T-helper 17 cell (primary cell): ENCODE measurements around the gene GH2. TPM values are rescaled to one million over a fixed set of nuclear protein-coding genes. Genes with fewer than 3 reads are reported as not detected.

ENCODE experiments used
- ATAC-seq: fragments of 150-1000 bp; cut with Tn5 transposase; 2 replicates; pipeline ENCODE4 v1.10.0; 2021; ENCODE audit warnings: mild to moderate bottlenecking, moderate library complexity
- DNase-seq, 3 donors: peaks; one replicate each; pipeline versions ENCODE4 v3.0.0 to v3.0.0-alpha.2; 2020 to 2021
- H3K9me3 ChIP-seq: one replicate; pipeline ENCODE4 v1.7.0; 2013; ENCODE audit warnings: low read length, mild to moderate bottlenecking; ENCODE audit not compliant: control insufficient read depth, poor library complexity, severe bottlenecking
- H3K27ac Mint-ChIP-seq: one replicate; pipeline ENCODE4 v1.8.0; 2022; ENCODE audit warnings: mild to moderate bottlenecking, moderate library complexity, mixed read lengths
- H3K27me3 Mint-ChIP-seq: one replicate; pipeline ENCODE4 v1.8.0; 2022; ENCODE audit warnings: mixed read lengths
- H3K36me3 Mint-ChIP-seq: one replicate; pipeline ENCODE4 v1.8.0; 2022; ENCODE audit warnings: low read depth, mixed read lengths
- H3K4me1 Mint-ChIP-seq: one replicate; pipeline ENCODE4 v1.8.0; 2022; ENCODE audit warnings: mild to moderate bottlenecking, mixed read lengths
- H3K4me3 Mint-ChIP-seq: one replicate; pipeline ENCODE4 v1.8.0; 2022; ENCODE audit warnings: mild to moderate bottlenecking, moderate library complexity, mixed read lengths
- total RNA-seq, 4 donors: library from RNA in 2 of 4; stranded (reverse) in 2 of 4; gene quantifications; one replicate each; pipeline ENCODE4 v1.2.3 and lab custom pipeline; 2022 to 2026

The GH2 gene
- total RNA-seq, 2 donors from 2014 or later = not detected

DNA sequence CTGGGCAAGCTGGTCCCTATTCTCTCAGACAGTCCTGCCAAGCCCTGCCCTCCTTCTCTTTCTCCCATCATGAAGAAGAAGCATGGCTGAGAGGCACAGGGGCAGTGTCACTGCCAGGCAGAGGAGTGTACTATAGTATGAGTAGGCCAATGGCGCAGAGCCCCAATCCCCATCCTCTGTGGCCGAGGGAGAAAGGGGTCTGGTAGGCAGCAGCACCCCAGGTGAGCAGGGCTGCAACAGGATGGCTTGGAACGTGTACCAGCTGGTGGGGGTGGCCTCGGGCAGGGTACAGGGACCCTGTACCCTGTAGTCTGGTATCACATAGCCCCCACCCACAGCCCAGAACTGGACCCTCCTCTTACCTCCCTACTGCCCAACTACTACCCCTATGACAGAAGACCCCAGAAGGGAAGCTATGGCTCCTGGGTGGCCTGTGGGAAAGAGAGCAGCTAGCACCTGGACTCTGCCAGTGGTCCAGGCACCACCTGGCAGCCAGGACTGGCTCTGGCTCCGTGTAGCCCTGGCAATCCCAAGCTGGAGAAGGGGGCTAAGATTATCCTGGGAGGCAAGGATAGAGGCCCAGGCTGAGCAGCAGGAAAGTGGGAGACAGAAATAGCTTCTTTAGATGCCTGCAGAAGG is 43.7 kb downstream of the GH2 start:
- no peak overlapping the region for H3K4me3 Mint-ChIP-seq
- peaks cover 36% of the 10 kb centered on the region for H3K4me1 Mint-ChIP-seq
- H3K27me3 Mint-ChIP-seq = no peaks in the 10 kb centered on the region
- H3K27ac Mint-ChIP-seq = peak overlapping the region; percentile 86
- H3K9me3 ChIP-seq = no peaks in the 10 kb centered on the region
- DNase-seq (no peak), ATAC-seq (no peak)
- H3K36me3 Mint-ChIP-seq = no peaks in the 10 kb centered on the region

- no peaks in the 10 kb centered on the region for H3K9me3 ChIP-seq
- H3K36me3 Mint-ChIP-seq = no peaks in the 10 kb centered on the region
- H3K27ac Mint-ChIP-seq = peak overlapping the region; percentile 86
- peaks cover 40% of the 10 kb centered on the region for H3K4me1 Mint-ChIP-seq
- H3K27me3 Mint-ChIP-seq = no peaks in the 10 kb centered on the region
- H3K4me3 Mint-ChIP-seq = no peak overlapping the region
- ATAC-seq (no peak), DNase-seq (no peak)
Measured at GRCh38 chr17:63837480-63837879, 44.3 kb downstream of the GH2 start.

GRCh38 chr17:63836811-63837210 is 44.9 kb downstream of the GH2 start:
- no peak for DNase-seq
- Mint-ChIP-seq H3K36me3 (no peaks in the 10 kb centered on the region), H3K4me1 (peaks cover 45% of the 10 kb centered on the region), H3K27me3 (no peaks in the 10 kb centered on the region), H3K4me3 (no peak overlapping the region), H3K27ac (no peak overlapping the region)
- H3K9me3 ChIP-seq = no peaks in the 10 kb centered on the region
- no peak for ATAC-seq

DNA sequence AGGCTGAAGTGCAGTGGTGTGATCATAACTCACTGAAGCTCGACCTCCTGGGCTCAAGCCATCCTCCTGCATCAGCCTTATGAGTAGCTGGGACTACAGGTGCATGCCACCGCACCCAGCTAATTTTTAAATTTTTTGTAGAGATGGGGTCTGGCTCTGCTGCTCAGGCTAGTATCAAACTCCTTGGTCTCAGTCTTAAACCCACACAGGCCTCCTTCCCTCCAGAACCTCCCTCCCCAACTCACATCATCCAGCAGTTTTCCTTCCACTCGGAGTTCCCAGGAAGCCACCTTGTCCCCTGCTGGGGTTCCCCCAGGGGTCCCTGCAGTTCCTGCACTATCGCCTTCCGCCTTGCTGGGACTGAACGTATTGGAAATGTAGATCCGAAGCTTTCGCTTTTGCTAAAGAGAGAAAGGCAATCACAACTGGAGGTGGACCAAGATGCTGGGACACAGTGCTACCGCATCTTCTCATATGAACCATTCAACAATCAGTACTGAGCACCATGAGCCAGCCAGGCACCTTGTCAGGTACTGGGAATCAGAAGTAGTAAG is 46.5 kb downstream of the GH2 start:
- peaks cover 44% of the 10 kb centered on the region for H3K4me1 Mint-ChIP-seq
- H3K36me3 Mint-ChIP-seq = peaks cover 2% of the 10 kb centered on the region
- H3K27me3 Mint-ChIP-seq = no peaks in the 10 kb centered on the region
- H3K27ac Mint-ChIP-seq = peak overlapping the region; percentile 82
- no peak for DNase-seq
- H3K4me3 Mint-ChIP-seq = no peak overlapping the region
- no peak for ATAC-seq
- peaks cover 2% of the 10 kb centered on the region for H3K9me3 ChIP-seq

GRCh38 chr17:63834431-63835166 is 47.1 kb downstream of the GH2 start:
- Mint-ChIP-seq H3K27ac (peak overlapping the region; percentile 82), H3K4me1 (peaks cover 48% of the 10 kb centered on the region), H3K36me3 (peaks cover 2% of the 10 kb centered on the region), H3K4me3 (no peak overlapping the region), H3K27me3 (no peaks in the 10 kb centered on the region)
- DNase-seq (peak; percentile 29 to 43 (median 36)), ATAC-seq (peak; percentile 88)
- peaks cover 2% of the 10 kb centered on the region for H3K9me3 ChIP-seq

DNA sequence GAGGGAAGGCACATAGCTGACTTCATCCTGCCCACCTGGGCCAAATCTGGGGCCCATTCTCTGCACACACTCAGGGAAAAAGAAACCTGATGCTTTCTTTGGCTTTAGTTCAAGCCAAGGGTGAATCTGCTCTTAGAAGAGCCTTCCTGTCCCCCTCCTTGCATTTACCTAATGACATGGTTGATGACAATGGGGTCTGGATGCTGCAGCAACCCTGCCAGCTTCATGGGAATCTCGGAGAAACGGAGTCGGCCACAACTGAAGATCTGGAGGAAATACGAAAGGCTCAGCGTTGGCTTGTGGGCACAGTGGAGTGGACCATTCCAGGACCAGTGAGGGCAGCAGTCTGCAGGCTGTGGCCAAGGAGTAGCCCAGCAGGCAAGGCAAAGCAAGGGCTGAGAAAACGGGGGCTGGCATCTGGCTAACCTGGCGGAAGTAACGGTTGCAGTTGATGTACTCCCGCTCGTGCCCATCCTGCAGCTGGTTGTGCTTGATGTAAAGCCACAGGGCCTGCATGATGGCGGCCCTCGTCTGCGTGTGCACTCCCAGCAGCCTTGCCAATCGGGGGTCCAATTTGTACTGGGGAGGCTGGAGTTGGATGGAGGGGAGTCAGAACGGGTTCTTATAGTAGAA is 47.9 kb downstream of the GH2 start:
- ATAC-seq = no peak
- peaks cover 2% of the 10 kb centered on the region for H3K36me3 Mint-ChIP-seq
- H3K9me3 ChIP-seq = peaks cover 2% of the 10 kb centered on the region
- DNase-seq = no peak
- peaks cover 50% of the 10 kb centered on the region for H3K4me1 Mint-ChIP-seq
- no peaks in the 10 kb centered on the region for H3K27me3 Mint-ChIP-seq
- no peak overlapping the region for H3K4me3 Mint-ChIP-seq
- no peak overlapping the region for H3K27ac Mint-ChIP-seq

DNA sequence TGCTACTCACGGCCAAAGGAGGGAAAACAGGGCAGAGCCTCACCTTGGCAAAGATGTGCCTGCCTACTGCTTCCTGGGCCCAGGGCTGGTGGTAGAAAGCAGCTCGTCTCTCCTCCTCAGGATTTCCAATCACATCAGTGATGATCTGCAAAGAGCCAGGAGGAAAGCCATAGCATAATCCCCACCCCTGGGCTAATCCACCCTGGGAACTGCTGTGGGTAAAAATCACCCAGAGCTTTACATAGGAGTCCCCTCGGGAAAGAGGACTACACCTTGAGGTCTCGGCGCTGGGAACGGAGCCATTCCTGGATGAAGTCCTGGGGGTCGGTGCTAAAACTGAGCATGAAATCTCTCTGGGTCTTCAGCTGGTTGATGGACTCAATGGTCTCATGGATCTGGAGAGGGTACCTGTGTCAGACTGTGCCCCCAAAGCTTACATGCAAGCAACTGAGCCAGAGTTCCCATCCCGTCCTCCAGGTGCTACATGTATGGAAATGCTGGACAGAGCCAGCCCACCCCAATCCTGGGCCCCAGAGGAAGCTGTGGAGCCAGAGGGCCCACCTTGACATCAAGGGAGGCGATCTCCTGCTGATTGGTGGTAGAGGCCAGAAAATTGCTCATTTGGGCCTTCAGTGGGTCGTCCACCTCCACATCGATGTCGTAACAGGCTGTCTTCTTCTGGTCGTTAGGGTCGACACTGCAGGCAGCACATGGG is 48.6 kb downstream of the GH2 start:
- H3K36me3 Mint-ChIP-seq = peaks cover 2% of the 10 kb centered on the region
- peaks cover 2% of the 10 kb centered on the region for H3K9me3 ChIP-seq
- H3K4me3 Mint-ChIP-seq = no peak overlapping the region
- ATAC-seq (no peak), DNase-seq (no peak)
- peaks cover 53% of the 10 kb centered on the region for H3K4me1 Mint-ChIP-seq
- no peaks in the 10 kb centered on the region for H3K27me3 Mint-ChIP-seq
- H3K27ac Mint-ChIP-seq = peak overlapping the region; percentile 29

DNA sequence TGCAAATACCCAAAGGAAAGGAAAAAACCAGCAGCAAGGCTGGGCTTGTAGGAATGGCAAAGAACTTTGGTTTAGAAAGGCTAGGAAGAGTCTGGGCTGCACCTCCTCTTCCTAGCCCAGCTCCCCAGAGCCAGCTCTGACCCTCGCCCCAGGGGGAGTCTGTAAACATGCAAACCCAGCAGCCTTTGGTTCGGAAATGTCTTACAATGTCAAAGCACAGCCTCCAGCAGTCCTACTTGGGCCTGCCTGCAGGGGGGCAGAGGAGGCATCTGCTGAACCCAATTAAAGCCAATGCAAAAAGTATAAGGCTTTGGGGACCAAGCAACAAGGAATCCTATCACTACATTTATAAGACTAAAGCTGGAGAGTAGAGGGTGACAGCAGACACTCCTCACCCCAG is 49.3 kb downstream of the GH2 start:
- Mint-ChIP-seq H3K4me1 (peaks cover 55% of the 10 kb centered on the region), H3K4me3 (peak overlapping the region; percentile 12), H3K36me3 (peaks cover 2% of the 10 kb centered on the region), H3K27me3 (no peaks in the 10 kb centered on the region), H3K27ac (peak overlapping the region; percentile 29)
- no peak for ATAC-seq
- DNase-seq = no peak
- peaks cover 2% of the 10 kb centered on the region for H3K9me3 ChIP-seq

GRCh38 chr17:63832014-63832413 is 49.7 kb downstream of the GH2 start:
- Mint-ChIP-seq H3K4me3 (peak overlapping the region; percentile 59), H3K36me3 (peaks cover 6% of the 10 kb centered on the region), H3K27me3 (no peaks in the 10 kb centered on the region), H3K27ac (peak overlapping the region; percentile 66), H3K4me1 (peaks cover 57% of the 10 kb centered on the region)
- H3K9me3 ChIP-seq = peaks cover 2% of the 10 kb centered on the region
- no peak for ATAC-seq
- DNase-seq = no peak

DNA sequence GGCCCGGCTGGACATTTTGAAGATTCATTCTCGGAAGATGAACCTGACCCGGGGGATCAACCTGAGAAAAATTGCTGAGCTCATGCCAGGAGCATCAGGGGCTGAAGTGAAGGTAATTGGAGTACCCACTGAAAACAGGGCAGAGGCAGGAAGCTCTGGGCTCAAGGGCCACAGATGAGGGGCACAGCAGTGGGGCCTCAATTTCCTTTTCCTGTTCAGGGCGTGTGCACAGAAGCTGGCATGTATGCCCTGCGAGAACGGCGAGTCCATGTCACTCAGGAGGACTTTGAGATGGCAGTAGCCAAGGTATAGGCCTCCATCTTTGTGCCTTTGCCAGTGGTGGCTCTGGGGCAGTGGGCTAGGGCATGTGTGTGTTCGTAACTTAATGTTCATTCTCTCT is 50.2 kb downstream of the GH2 start:
- peaks cover 2% of the 10 kb centered on the region for H3K9me3 ChIP-seq
- H3K27me3 Mint-ChIP-seq = no peaks in the 10 kb centered on the region
- ATAC-seq (no peak), DNase-seq (no peak)
- H3K4me1 Mint-ChIP-seq = peaks cover 60% of the 10 kb centered on the region
- peak overlapping the region; percentile 66 for H3K27ac Mint-ChIP-seq
- peak overlapping the region; percentile 59 for H3K4me3 Mint-ChIP-seq
- peaks cover 8% of the 10 kb centered on the region for H3K36me3 Mint-ChIP-seq

GRCh38 chr17:63830904-63831491 is 50.7 kb downstream of the GH2 start:
- peaks cover 65% of the 10 kb centered on the region for H3K4me1 Mint-ChIP-seq
- peaks cover 8% of the 10 kb centered on the region for H3K36me3 Mint-ChIP-seq

DNA sequence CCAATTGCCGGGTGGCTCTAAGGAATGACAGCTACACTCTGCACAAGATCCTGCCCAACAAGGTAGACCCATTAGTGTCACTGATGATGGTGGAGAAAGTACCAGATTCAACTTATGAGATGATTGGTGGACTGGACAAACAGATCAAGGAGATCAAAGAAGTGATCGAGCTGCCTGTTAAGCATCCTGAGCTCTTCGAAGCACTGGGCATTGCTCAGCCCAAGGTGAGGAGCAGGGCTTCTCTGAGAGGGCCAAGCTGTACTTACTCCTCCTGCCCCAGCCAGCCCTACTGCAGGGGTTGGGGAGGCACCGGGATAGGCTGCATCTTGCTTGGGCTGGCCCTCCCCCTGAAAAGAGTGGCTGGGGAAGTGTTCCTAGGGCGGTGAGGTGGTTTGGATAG is 51.5 kb downstream of the GH2 start:
- Mint-ChIP-seq H3K36me3 (peaks cover 8% of the 10 kb centered on the region), H3K27me3 (no peaks in the 10 kb centered on the region), H3K4me1 (peaks cover 63% of the 10 kb centered on the region), H3K4me3 (peak overlapping the region; percentile 70), H3K27ac (peak overlapping the region; percentile 74)
- peaks cover 2% of the 10 kb centered on the region for H3K9me3 ChIP-seq
- DNase-seq (no peak), ATAC-seq (no peak)

More at GRCh38 chr17:63830904-63831491, 50.7 kb downstream of the GH2 start:
- DNase-seq = no peak
- Mint-ChIP-seq H3K4me3 (peak overlapping the region; percentile 59), H3K27ac (peak overlapping the region; percentile 66), H3K27me3 (no peaks in the 10 kb centered on the region)
- peaks cover 2% of the 10 kb centered on the region for H3K9me3 ChIP-seq
- no peak for ATAC-seq
